ENCODE data around the gene CLDN9.
A peak's percentile ranks its signal among the peaks of the same experiment; 100 is the strongest.
"Not testable (repeated sequence)": the region's sequence is repeated elsewhere in the genome, so short reads cannot be mapped to it uniquely, and the experiment has no call there.

Gene CLDN9

GRCh38 chr16:3035972-3036725, 23.4 kb downstream of the CLDN9 start:
- no peak for DNase-seq

GRCh38 chr16:3036726-3037315, 24.1 kb downstream of the CLDN9 start, which contains the start of gene BICDL2:
TSS of gene BICDL2 (minus strand) at chr16:3036944. CDS start at chr16:3035496, 1,448 bp downstream.
- no peak for DNase-seq

- no peak for DNase-seq
Observed at GRCh38 chr16:3038256-3038655, 25.5 kb downstream of the CLDN9 start.

- DNase-seq = no peak
Observed at GRCh38 chr16:3038896-3039295, 26.2 kb downstream of the CLDN9 start.

GRCh38 chr16:3042376-3042775, 29.7 kb downstream of the CLDN9 start:
- no peak for DNase-seq

- no peak for DNase-seq
Observed at GRCh38 chr16:3044708-3045107, 32.0 kb downstream of the CLDN9 start.

GRCh38 chr16:3045758-3046640, 33.3 kb downstream of the CLDN9 start, which contains the start of gene MMP25:
TSS of gene MMP25 (plus strand) at chr16:3046561. CDS start at chr16:3046918, 357 bp downstream.
- DNase-seq = peak; percentile 41

GRCh38 chr16:3046641-3047386, 34.1 kb downstream of the CLDN9 start:
- peak; percentile 43 for DNase-seq

- DNase-seq = peak; percentile 19
Observed at GRCh38 chr16:3047387-3047720, 34.6 kb downstream of the CLDN9 start.

- no peak for DNase-seq
Observed at GRCh38 chr16:3049921-3050481, 37.3 kb downstream of the CLDN9 start.

- DNase-seq = no peak
Observed at GRCh38 chr16:3050487-3050886, 37.8 kb downstream of the CLDN9 start.

- DNase-seq = no peak
Observed at GRCh38 chr16:3051009-3051408, 38.3 kb downstream of the CLDN9 start.

- peak; percentile 35 for DNase-seq
Observed at GRCh38 chr16:3051494-3051893, 38.8 kb downstream of the CLDN9 start.

GRCh38 chr16:3052571-3053329, 40.0 kb downstream of the CLDN9 start:
- DNase-seq = peak; percentile 41

GRCh38 chr16:3053330-3053710, 40.6 kb downstream of the CLDN9 start:
- peak; percentile 39 for DNase-seq

GRCh38 chr16:3054965-3055733, 42.4 kb downstream of the CLDN9 start:
- peak; percentile 82 for DNase-seq

GRCh38 chr16:3055734-3056115, 43.0 kb downstream of the CLDN9 start:
- not testable (repeated sequence) for DNase-seq

GRCh38 chr16:3056336-3057180, 43.8 kb downstream of the CLDN9 start:
- no peak for DNase-seq

GRCh38 chr16:3057181-3058138, 44.7 kb downstream of the CLDN9 start:
- DNase-seq = peak; percentile 66

Data from activated CD4-positive, alpha-beta T cell treated with anti-CD3 and anti-CD28 coated beads, Interleukin-2, Interleukin-6, amounts not matched to agents 100 ng/mL and 50 ng/mL, durations not matched to agents 16 hours and 8 hours (primary cell).